ENCODE results near the gene ADCYAP1R1.

Gene ADCYAP1R1

DNA sequence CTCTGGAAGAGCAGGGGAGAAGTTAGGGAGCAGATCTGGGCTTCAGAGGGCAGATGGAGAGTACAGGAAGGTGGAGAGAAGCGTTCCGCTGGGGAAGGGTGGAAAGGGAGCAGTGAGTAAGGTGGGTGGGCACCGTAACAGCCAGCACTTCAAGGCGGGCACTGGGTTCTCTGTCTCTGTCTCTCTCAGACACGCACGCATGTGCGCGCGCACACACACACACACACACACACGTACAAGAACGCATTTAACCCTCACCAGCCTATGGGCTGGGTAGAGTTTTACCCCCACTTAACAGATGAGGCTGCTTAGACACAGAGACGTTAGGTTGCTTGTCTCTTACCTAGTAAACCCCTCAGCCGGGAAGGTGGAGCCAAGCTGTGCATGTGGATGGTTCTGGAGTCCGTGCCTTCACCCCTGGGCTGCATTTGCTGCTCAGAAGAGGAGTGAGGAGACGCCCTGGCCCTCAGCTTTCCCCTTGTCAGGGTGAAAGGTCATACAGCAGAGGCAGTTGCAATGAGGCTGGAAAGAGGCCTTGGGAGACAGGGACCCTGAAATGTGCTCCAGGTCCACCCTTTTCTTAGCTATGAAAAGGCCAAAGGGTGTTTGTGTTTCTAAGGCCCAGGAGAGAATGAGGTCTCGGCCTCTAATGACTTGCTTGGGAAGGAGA, 16.0 kb downstream of the ADCYAP1R1 start:
- DNase-seq (ENCODE audit: low read depth): no peak

DNA sequence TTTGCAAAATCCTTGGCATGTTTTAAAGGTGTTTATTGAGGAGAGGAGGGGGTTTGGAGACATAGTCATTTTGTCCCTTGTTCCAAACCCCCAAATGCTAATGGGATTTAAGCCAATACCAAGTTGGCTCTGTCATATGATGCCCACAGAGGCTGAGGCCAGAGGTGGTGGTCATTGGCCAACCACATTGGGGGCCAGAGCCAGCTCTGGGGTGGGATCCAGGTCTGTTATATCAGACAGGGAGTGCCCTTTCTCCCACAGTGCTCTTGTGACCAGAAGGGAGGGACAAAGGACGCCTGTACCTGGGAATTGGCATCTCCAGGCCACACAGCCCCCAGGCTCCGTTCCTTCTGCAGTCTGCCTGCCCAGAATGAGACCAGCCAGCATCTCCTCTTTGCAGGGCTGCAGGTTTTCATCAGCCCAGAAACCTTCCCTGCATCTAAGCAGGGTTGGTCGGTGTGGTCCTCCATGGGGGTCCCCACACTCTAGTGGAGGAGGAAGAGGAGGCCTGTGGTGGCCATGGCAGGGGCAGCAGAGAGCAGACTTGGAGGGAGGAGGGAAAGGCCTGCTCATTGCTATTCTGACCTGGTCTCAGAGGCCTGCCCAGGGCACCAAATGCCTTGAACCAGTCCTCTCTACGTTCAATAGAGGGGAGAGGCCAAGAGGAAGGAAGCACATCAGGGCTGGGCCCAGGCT, 17.9 kb downstream of the ADCYAP1R1 start:
- DNase-seq (ENCODE audit: low read depth): no peak

DNA sequence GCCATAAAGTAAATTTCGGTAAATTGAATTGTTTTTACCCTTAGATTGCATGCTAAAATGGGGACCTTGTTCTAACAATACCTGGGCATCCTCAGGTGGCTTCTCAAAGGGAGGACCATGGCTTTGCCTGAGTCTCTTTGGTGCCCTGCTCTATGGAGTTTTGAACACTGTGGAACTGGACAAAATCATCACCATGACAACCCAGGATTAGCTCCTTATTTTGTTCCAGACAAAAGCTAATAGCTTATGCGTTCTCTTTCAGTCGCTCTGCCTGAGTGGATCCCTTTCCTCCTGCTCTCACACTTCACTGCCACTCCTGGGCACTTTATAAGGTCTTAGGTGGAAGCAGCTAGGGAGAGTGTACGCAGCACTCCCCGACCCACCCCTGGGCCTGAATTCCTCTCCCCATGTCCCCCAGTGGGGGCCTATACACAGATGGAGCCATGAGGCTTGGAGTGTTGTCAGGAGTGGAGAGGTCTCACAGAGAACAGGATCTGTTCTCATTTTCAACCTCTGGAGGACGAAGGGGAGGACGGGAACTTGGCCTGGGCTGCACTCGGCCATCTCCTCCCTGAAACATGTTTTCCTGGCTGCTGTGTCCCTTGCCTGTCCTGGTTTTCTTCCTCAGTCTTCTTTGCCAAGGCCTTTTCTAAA, 19.0 kb downstream of the ADCYAP1R1 start:
- no peak for DNase-seq (ENCODE audit: low read depth)

DNA sequence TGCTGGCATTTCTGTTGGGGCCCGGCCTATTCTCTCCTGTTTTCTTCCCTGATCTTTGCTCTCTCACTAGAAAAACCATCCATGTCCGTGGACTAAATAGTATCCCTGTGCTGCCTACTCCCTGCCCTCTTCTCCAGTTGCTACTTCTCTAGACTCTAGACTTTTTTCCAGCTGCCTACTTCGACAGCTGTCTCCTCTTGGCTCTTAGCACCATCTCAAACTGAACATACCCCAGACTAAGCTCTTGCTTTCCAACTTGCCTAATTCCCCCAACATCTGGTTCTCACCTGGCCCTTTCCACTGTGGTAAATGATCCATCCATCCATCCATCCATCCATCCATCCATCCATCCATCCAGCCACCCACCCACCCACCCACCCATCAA, 19.5 kb downstream of the ADCYAP1R1 start:
- DNase-seq (ENCODE audit: low read depth): no peak

DNA sequence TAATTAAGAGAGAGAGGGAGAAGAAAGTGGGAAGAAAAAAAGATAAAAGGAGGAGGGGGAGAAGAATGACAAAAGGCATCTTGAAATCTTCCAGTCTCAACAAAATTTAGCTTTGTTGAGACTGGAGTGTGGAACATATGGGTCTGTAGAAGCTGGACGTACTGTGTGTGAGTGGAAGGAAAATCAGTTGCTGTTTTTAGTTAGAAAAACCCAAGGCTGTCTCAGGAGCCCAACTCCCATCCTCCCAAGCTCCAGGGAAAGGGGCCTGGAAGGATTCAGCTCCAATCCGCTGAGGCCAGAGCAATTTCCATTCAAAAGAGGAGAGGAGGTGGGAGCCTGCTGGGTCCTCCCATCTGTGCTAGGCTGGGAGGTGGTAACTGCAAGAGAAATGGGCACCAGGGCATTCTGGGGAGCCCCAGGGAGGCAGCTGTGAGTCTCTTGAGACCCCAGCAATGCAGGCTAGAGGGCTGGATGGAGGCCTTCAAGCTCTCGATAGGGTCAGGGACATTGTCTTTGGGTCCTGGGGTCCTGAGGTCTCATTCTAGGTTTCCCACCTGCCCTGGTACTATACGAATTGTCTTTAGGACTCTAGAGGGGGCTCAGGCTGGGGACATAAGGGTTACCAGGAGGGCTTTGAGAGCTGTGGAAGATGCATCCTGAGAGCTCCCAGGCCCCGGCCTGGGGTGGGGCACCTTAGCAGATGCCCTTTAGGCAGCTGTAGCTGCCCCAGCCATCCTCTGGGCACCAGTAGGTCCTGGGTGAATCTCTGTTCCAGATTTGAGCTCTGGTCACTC, 21.4 kb downstream of the ADCYAP1R1 start:
- no peak for DNase-seq (ENCODE audit: low read depth)

DNA sequence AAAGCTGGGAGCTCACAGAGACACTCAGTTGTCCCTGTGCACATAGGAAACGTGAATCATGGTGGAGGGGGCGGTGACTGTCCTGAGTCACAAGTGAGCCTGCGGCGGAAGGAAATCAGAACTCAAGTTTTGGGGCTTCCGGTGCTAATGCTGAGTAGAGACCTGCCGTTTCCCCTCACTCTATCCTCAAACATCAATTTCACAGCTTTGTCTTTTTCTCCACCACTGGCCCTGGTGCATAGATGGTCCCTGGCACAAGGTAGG, 21.9 kb downstream of the ADCYAP1R1 start:
- no peak for DNase-seq (ENCODE audit: low read depth)

DNA sequence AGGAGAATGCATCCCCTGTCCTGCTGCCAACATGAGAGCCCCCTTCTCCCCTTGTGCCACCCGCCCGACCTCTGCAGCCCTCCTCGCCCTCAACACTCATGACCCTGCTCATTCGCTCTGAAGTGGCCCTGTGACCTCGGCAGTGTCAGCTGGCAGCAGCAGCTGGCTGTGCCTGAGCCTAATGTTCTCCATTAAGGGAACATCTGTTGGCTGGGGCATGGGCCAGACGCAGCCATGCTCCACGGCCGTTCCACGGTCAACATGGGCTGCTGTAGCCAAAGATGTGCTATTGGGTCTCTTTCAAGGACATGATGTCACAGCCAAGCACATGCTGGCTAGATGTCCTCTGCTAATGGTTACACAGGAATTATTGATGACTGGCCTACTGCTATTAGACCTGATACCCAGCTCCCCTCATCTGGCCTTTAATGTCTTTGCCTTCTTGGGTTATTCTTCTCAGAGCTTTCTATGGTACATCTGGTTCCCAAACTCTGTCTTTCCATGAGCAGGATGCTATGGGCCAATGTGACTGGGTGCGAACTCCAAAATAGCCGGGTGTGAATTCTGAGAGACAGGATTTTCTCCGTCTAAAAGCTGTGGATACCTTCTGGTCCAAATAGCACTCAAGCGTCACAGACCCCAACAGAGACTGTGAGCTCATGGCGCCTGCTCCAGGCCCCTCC, 22.4 kb downstream of the ADCYAP1R1 start:
- no peak for DNase-seq (ENCODE audit: low read depth)

DNA sequence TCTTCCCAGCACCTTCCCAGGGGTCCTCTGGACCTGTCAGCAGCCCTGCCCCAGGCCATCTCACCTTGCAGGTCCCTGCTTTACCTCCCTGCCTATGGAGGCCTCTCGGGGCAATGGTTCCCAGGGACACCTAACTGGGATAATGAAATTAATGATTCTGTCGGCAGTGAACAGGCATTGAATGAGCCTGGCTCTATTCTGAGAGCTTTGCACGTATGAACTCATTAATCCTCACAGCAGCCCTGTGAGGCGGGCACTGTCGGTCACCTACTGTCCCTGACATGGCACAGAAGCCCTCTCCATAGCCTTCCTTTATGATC, 22.9 kb downstream of the ADCYAP1R1 start:
- no peak for DNase-seq (ENCODE audit: low read depth)

DNA sequence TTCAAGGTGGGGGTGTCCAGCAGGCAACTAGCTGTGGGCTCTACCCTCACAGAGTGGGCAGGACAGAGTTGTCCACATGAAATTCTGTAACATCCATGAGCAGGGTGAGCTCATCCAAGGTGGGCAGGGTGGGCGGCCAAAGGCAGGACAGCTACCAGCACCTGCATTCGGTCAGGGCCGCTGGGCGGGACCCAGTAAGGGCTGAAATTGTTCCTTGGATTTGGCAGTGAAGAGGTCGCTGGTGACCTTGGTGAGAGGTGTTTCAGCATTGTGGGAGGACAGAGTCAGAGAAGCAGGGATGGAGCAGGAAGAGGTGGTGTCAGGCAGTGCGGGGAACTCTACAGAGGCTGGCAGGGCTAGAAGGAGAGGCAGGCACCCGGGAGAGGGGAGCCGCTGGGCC, 23.9 kb downstream of the ADCYAP1R1 start:
- DNase-seq (ENCODE audit: low read depth): no peak

DNA sequence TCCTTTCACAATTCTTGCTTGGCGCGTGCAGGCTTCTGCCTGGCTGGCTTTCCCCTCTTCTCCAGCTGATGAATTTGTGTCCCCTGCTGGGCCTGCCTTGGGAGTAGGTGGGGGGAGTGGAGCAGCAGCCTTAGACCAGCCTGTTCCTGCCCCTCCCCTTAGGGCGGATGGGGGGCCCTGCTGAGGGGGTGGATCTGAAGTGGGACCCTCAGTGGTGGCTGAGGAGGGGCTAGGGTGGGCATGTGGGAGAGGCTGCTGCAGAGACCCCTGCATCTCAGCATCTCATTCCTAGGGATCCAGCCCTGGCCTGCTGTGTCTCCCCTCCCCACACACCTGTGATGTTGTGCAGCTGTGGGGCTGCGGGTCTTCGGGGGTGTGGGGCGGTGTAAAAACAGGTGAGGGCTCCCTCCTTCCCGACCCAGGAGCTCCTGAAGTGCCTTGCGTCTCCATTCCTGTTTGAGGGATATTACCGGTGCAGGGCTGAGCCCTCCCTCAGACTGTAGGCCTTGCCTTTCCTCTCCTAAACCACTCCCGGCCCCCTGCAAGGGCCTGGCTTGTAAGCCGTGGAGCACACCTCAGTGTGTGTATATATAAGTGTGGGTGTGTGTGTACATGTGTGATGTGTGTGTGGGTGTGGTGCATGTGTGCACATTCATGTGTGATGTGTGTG, 24.7 kb downstream of the ADCYAP1R1 start:
- no peak for DNase-seq (ENCODE audit: low read depth)

DNA sequence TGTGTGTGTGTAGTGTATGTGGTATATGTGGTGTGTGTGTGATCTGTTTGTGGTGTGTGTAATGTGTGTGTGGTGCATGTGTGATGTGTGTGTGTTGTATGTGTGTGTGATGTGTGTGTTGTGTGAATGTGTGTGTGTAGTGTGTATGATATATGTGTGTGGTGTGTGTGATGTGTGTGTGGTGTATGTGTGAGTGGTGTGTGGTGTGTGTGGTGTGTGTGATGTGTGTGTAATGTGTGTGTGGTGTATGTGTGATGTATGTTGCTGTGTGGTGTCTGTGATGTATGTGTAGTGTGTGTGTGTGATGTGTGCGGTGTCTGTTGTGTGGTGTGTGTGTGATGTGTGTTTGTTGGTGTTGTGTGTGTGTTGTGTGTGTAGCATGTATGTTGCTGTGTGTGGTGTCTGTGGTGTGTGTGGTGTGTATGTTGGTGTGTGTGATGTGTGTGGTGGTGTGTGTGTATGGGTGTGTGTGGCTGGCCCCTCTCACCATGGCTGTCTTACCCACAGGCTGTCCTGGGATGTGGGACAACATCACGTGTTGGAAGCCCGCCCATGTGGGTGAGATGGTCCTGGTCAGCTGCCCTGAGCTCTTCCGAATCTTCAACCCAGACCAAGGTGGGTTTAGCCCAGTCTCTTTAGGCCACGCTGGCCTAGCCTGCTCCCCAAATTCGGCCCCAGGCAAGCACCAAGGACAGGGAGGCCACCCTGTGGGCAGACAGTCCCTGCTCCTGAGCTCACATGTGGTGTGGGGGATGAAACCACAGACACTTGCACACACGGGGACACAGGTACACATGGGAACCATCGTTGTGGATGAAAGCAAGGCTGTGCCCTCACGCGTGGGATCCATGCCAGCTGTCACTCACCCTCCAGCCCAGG, 25.6 kb downstream of the ADCYAP1R1 start:
- no peak for DNase-seq (ENCODE audit: low read depth)

DNA sequence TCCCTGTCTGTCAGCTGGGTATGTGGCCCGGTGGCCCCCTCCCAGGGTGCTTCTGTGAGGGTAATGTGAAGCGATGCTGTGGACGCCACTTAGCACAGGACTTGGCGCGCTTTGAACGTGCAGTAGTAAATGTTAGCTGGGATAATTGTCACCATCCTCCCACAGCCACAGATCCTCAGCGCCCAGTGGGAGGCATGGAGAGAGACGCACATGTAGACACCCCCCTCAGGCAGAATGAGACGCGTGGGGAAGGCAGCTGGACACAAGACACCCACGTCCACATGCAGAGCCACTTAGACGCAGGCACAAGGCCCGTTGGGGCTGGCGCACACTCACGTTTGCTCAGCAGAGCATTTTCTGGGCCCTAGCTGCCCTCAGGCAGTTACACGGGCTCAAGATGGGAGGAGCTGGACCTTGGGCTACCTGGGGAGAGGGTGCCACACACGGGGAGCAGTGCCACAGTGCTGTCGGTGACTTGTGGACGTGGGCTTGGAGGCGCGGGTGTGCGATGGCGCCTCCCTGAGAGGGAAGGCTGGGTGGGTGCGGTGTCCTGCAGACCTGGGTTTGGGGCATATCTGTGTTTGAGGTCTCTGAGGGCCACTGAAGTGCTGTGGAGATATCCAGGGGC, 26.4 kb downstream of the ADCYAP1R1 start:
- DNase-seq (ENCODE audit: low read depth): no peak

DNA sequence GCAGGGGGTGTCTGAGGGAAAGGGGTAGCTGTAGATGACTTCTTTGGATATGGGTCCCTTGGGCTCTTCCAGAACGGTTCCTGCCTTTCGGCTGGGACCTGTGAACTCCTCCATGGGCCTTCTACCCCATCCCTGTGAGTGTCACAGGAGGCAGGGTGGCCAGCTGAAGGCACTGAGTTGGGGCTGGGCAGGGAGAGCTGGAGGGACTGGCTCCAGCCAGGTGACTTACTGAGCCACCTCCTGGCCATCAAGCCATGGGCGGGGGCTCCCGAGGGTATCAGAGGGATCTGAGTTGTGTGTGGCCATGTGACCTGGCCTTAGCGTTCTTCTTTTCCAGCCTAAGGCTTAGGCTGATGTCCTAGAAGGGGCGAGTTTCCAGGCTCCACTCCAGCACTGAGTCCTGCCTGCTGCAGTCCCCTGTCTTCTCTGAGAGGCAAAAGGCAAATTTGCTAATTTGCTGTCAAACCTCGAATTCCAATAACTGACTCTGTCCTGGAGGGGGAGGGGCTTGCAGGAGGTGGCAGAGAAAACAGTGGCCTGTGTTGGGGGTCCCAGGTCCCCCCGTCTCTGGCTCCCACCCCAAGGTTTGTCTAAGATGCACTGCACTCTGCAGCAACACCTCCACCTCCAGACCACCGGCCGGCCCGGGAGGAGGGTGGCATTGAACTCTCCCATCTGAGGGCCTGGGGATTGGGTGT, 27.2 kb downstream of the ADCYAP1R1 start:
- DNase-seq (ENCODE audit: low read depth): no peak

DNA sequence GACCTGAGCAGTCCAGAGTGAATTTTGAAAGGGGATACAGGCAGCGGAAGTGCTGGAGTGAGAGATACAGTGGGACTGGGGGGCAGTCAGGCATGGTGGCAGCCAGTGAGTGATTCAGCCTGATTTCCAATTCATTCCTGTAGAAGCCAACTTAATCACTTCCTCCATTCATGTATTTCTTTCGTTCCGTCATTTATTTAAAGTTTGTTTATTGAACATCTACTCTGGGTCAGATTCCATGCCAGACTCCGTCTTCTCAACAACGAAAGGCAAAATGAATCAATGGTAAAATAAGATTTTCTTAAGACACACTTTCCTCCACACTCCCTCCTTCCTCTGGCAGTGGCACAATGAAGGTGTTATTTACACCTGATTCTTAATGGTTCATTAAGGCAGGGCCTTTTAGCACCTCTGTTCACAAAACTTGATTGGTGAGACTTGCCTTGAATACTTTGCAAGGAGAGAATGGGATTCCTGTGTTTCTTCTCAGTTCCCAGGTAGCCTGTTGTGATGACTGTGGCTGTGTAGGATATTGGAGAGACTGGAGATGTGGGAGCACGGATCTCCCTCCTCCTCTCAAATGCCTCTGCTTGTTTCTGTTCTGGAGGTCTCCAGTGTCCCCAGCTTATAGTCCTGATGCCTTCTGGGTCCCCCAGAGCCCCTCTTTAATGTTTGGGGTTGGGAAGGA, 27.9 kb downstream of the ADCYAP1R1 start:
- DNase-seq (ENCODE audit: low read depth): no peak

DNA sequence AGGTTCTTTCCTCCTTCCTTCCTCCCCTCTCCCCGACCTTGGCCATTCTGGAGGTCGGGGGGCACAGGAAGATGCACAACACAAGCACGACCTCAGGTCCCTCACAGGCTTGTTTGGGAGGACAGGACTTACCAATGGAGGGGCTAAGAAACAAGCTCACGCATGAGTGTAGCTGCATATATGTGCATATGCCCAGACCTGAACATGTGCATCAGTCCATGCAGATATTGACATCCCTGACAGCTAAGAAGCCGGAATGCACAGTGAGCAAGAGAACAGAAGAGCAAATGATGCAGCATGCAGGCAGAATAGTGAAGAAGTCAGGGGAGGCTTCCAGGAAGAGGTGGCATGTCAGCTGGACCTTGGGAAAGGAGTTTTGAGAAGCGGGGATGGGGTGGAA, 28.7 kb downstream of the ADCYAP1R1 start:
- DNase-seq (ENCODE audit: low read depth): no peak

DNA sequence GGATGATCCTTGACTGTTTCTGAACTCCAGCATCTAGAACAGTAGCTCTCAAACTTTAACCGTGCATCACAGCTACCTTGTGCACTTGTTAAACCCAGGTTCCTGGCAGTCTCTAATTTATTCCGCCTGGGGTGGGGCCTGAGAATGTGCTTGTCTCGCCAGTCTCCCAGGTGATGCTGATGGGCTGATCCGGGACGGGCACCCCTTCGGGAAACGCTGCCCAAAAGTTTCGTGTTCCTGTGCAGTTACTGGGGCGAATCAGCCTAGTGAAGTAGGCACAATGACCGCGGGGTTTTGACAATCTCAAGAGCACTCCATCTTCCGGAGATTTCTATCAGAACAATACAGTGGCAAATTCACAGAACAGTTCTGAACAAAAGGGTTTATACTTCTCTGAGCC, 29.9 kb downstream of the ADCYAP1R1 start:
- no peak for DNase-seq (ENCODE audit: low read depth)

DNA sequence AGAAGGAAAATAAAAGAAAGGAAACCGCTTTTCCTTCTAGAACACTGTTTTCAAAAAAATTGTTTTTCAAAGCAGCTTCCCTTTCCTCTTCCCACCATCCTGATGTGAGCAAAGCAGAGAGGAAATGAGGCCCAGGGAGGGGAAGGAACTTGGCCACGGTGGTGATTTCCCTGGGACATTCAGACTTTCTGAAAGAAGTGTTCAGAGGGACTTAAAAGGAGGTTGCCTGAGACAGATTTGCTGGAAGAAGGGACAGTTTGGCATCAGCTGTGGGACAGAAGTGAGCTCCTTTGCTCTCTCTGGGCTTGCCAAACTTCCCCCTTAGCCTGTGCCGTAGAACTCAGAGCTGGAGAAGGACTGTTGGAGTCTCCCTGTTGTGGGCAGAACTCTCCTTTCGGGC, 30.3 kb downstream of the ADCYAP1R1 start:
- no peak for DNase-seq (ENCODE audit: low read depth)

DNA sequence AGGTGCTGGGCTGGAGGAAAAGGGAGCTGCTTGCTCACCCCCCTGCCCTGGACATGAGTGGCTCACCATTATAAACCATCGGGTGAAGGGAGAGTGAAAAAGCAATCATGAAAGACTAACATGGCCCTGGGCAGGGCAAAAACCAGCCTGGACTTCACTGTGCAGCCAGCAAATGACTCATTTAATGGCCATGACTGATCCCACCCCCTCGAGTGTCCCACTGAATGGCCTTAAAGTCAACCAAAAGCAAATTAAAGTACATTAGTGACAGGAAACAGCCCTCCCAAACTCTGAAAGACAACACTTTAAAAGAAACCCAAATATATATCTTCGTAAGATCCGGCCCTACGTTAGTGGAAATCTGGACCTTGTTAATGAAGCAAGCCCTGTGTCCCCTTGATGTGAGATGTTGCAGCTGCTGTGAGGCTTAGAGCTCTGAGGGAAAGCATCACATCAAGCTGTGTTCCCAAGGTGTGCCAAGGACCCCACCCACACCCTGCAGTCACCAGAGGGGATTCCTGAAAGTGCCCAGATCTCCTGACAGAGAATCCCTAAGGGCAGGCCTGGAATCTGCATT, 31.2 kb downstream of the ADCYAP1R1 start:
- no peak for DNase-seq (ENCODE audit: low read depth)

DNA sequence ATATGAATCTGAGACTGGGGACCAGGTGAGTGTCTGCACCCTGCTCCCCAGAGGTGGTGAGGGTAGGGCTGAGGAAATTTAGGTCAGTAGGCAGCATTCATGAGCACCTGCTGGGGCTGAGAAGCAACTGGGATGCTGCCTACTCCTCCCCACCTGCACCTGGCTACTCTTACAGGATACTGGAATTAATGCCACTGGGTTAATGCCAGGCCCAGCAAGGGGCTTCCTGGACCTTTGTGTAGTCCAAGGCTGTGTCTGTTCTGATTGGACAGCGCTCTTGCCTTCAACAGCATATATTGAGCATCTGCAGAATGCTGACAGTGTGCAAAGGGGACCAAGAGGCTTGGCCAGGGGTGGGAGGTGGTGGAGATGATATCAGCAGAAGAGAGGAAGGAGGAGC, 32.1 kb downstream of the ADCYAP1R1 start:
- DNase-seq (ENCODE audit: low read depth): no peak
